MCF 10A (cell line): Measurements from ENCODE around the gene NHSL2. TPM values are rescaled to one million over a fixed set of nuclear protein-coding genes. Genes with fewer than 3 reads are reported as not detected.
A peak's percentile ranks its signal among the peaks of the same experiment; 100 is the strongest.

ENCODE experiments used
- BruUV-seq: library from RNA; stranded (reverse); fragments of 400-500 nt; replicated peaks from 2 replicates; lab custom pipeline; 2021; lab: Mats Ljungman, UMichigan
- CTCF ChIA-PET: fragments of 300-600 bp; sonication (Branson Sonifier 250); formaldehyde crosslinking; extraction: SDS; loops from one replicate; lab custom pipeline; 2021; ENCODE audit warnings: antibody characterized with exemption, inconsistent platforms; lab: Yijun Ruan, JAX
- POLR2A ChIA-PET: fragments of 300-600, 350-650 bp; sonication (Branson Sonifier 250); formaldehyde crosslinking; extraction: SDS; loops from one replicate; lab custom pipeline; 2020; ENCODE audit warnings: antibody characterized with exemption, inconsistent platforms; lab: Yijun Ruan, JAX
- DNase-seq: peaks from one replicate; pipeline ENCODE4 v3.0.0-alpha.2; 2018; ENCODE audit not compliant: unreplicated experiment
- H3K27ac Mint-ChIP-seq: one replicate; pipeline ENCODE4 v1.8.0; 2022; ENCODE audit warnings: mild to moderate bottlenecking, low read depth, mixed read lengths; ENCODE audit not compliant: unreplicated experiment
- H3K27me3 Mint-ChIP-seq: one replicate; pipeline ENCODE4 v1.8.0; 2022; ENCODE audit warnings: mixed read lengths; ENCODE audit not compliant: insufficient read depth, unreplicated experiment
- H3K36me3 Mint-ChIP-seq: one replicate; pipeline ENCODE4 v1.8.0; 2022; ENCODE audit warnings: mild to moderate bottlenecking, moderate library complexity, mixed read lengths; ENCODE audit not compliant: insufficient read depth, unreplicated experiment
- H3K4me1 Mint-ChIP-seq: one replicate; pipeline ENCODE4 v1.8.0; 2022; ENCODE audit warnings: mixed read lengths; ENCODE audit not compliant: insufficient read depth, unreplicated experiment
- H3K4me3 Mint-ChIP-seq: one replicate; pipeline ENCODE4 v1.8.0; 2022; ENCODE audit warnings: mild to moderate bottlenecking, moderate library complexity, mixed read lengths; ENCODE audit not compliant: unreplicated experiment
- H3K9me3 Mint-ChIP-seq: one replicate; pipeline ENCODE4 v1.8.0; 2022; ENCODE audit warnings: mixed read lengths; ENCODE audit not compliant: unreplicated experiment
- intact Hi-C: fragments of 100-400 bp; cut with micrococcal nuclease; formaldehyde crosslinking; loops from 2 replicates; pipeline ENCODE4 v1.14.1; 2022
- total RNA-seq: library from RNA; stranded (reverse); gene quantifications from 2 replicates; pipeline ENCODE4 v1.2.3, GENCODE V29; 2022
- TF ChIP-seq, protein P1 (sequence below): fragments of 200-600 bp; IDR thresholded peaks from one replicate; pipeline ENCODE4 v1.8.0; 2022; ENCODE audit warnings: antibody characterized with exemption, mild to moderate bottlenecking; ENCODE audit not compliant: unreplicated experiment

Gene NHSL2
- total RNA-seq, 1 experiment from 2014 or later = not detected

DNA sequence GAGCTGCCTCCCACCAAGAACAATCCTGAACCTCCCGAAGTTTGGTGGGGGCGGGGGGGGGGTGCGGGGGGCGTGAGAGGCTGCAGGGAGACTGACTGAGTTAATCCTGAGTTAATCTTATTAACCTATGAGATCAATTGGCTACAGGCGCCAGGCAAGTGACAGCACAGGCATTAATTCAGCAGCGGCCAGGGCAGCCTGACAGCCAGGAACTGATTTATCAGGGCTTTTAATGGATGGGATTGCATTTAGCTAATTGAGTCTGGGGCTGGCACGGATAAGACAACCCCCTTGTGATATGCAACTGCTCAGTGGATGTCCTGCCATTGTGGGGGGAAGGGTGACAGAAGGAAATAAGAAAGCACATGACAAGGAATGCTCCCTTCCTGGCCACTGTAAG is 204.7 kb downstream of the NHSL2 start:
- Mint-ChIP-seq H3K4me3 (no peak overlapping the region), H3K27ac (no peak overlapping the region), H3K9me3 (no peaks in the 10 kb centered on the region), H3K36me3 (no peaks in the 10 kb centered on the region), H3K27me3 (peaks cover 91% of the 10 kb centered on the region), H3K4me1 (no peaks in the 10 kb centered on the region)
- BruUV-seq = no TSS peak
- TF ChIP-seq, protein P1, sequence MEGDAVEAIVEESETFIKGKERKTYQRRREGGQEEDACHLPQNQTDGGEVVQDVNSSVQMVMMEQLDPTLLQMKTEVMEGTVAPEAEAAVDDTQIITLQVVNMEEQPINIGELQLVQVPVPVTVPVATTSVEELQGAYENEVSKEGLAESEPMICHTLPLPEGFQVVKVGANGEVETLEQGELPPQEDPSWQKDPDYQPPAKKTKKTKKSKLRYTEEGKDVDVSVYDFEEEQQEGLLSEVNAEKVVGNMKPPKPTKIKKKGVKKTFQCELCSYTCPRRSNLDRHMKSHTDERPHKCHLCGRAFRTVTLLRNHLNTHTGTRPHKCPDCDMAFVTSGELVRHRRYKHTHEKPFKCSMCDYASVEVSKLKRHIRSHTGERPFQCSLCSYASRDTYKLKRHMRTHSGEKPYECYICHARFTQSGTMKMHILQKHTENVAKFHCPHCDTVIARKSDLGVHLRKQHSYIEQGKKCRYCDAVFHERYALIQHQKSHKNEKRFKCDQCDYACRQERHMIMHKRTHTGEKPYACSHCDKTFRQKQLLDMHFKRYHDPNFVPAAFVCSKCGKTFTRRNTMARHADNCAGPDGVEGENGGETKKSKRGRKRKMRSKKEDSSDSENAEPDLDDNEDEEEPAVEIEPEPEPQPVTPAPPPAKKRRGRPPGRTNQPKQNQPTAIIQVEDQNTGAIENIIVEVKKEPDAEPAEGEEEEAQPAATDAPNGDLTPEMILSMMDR = no peak
- DNase-seq = no peak
- CTCF ChIA-PET = interaction anchor here (0.6 kb wide), 1 partner anchor 24 kb away, joined by 3 read pairs; no protein-coding TSS in a partner anchor
- POLR2A ChIA-PET = no interaction called here
- intact Hi-C loops = no loop called here

DNA sequence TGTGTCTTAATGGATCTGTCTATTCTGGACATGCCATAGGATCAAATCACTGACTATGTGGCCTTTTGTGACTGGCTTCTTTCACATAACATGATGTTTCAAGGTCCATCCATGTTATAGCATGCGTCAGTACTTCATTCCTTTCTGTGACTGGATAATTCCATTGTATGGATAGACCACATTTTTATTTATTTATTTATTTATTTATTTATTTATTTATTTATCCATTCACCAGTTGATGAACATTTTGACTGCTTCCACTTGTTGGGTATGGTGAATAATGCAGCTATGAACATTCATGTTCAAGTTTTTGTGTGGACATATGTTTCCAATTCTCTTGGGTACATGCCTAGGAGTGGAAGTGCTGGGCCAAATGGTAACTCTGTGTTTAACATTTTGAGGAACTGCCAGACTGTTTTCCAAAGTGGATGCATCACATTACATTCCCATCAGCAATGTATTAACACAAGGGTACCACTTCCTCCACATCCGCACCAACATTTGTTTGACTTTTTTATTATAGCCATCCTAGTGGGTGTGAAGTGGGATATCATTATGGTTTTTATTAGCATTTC is 207.1 kb downstream of the NHSL2 start:
- Mint-ChIP-seq H3K4me1 (no peaks in the 10 kb centered on the region), H3K27ac (no peak overlapping the region)
- CTCF ChIA-PET = no interaction called here

GRCh38 chrX:72120837-72121236 is 210.2 kb downstream of the NHSL2 start:
- intact Hi-C loops = no loop called here
- Mint-ChIP-seq H3K4me3 (no peak overlapping the region), H3K4me1 (peaks cover under 1% of the 10 kb centered on the region), H3K27ac (no peak overlapping the region), H3K27me3 (peaks cover 78% of the 10 kb centered on the region), H3K9me3 (no peaks in the 10 kb centered on the region), H3K36me3 (no peaks in the 10 kb centered on the region)
- peak; percentile 40 for DNase-seq
- no TSS peak for BruUV-seq
- POLR2A ChIA-PET = no interaction called here
- TF ChIP-seq, protein P1 = no peak
- CTCF ChIA-PET = interaction anchor here (0.6 to 1.5 kb wide), 3 partner anchors 103 to 1079 kb away, joined by 3 to 5 read pairs (median 4); no protein-coding TSS in a partner anchor

More for the DNA sequence above, 207.1 kb downstream of the NHSL2 start:
- H3K4me3 Mint-ChIP-seq = no peak overlapping the region
- POLR2A ChIA-PET = no interaction called here
- intact Hi-C loops = no loop called here
- BruUV-seq = no TSS peak
- DNase-seq = no peak
- TF ChIP-seq, protein P1 = no peak
- H3K27me3 Mint-ChIP-seq = peaks cover 79% of the 10 kb centered on the region
- no peaks in the 10 kb centered on the region for H3K36me3 Mint-ChIP-seq
- no peaks in the 10 kb centered on the region for H3K9me3 Mint-ChIP-seq

DNA sequence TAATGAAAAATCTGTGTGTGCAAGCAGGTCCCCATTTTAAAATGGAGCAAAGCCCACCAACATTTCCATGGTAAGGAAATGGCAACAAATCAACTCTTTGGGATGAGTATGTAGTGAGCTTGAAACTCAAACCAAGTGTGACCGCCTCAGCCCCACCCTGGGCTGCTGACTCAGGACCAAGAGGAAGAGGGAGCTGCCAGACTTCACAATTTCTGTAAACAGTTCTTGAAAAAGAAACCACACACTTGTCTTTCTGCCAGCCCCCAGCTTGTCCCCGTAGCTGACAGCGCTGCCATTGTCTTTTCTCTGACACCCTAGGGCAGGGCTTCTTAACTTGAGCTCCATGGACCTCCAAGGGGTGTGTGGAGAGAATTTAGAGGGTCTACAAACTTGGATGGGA is 210.7 kb downstream of the NHSL2 start:
- peak; percentile 74 for DNase-seq
- Mint-ChIP-seq H3K27me3 (peaks cover 73% of the 10 kb centered on the region), H3K36me3 (no peaks in the 10 kb centered on the region), H3K4me1 (peaks cover 5% of the 10 kb centered on the region), H3K4me3 (no peak overlapping the region), H3K27ac (no peak overlapping the region), H3K9me3 (no peaks in the 10 kb centered on the region)
- TF ChIP-seq, protein P1 = no peak
- ChIA-PET POLR2A (no interaction called here), CTCF (interaction anchor here (0.7 to 1.5 kb wide), 3 partner anchors 103 to 123 kb away, joined by 3 to 5 read pairs (median 4); no protein-coding TSS in a partner anchor)
- no TSS peak for BruUV-seq
- intact Hi-C loops = no loop called here
